Skeletal muscle tissue (tissue), 4 donors: ENCODE data around the gene ESRRA. TPM values are rescaled to one million over a fixed set of nuclear protein-coding genes. Genes with fewer than 3 reads are reported as not detected.

Experiments
- H3K27ac ChIP-seq: one replicate; pipeline ENCODE4 v1.7.0; 2013; ENCODE audit warnings: mild to moderate bottlenecking, low read depth, low read length, inconsistent platforms
- H3K27me3 ChIP-seq, 3 donors: one replicate each; pipeline ENCODE4 v1.7.0; 2013; ENCODE audit warnings: low read length in 3 of 3; ENCODE audit not compliant: control insufficient read depth in 3 of 3, insufficient read depth in 3 of 3
- H3K36me3 ChIP-seq, 3 donors: one replicate each; pipeline ENCODE4 v1.7.0; 2013; ENCODE audit warnings: low read length in 3 of 3; ENCODE audit not compliant: control insufficient read depth in 3 of 3, insufficient read depth in 3 of 3
- H3K4me1 ChIP-seq, 3 donors: one replicate each; pipeline ENCODE4 v1.7.0; 2013; ENCODE audit warnings: low read length in 3 of 3, mild to moderate bottlenecking in 3 of 3; ENCODE audit not compliant: control insufficient read depth in 3 of 3, insufficient read depth in 3 of 3
- H3K4me3 ChIP-seq, 3 donors: one replicate each; pipeline ENCODE4 v1.7.0; 2013; ENCODE audit warnings: low read length in 3 of 3
- H3K9ac ChIP-seq, 3 donors: one replicate each; pipeline ENCODE4 v1.7.0; 2013; ENCODE audit warnings: low read length in 3 of 3, mild to moderate bottlenecking in 3 of 3, moderate library complexity in 2 of 3, low read depth in 1 of 3
- H3K9me3 ChIP-seq, 3 donors: one replicate each; pipeline ENCODE4 v1.7.0; 2013; ENCODE audit warnings: low read length in 3 of 3; ENCODE audit not compliant: control insufficient read depth in 3 of 3
- total RNA-seq: library from RNA; depleted of rRNA; stranded (reverse); fragments of >200 nt; gene quantifications from one replicate; pipeline ENCODE4 v1.2.3, GENCODE V29; 2014
- donor health status: Osteomylitis.

The ESRRA gene
- total RNA-seq, 1 donor from 2014 or later, result 35.0 TPM

- Histone ChIP-seq H3K9me3 (no peaks in the 10 kb centered on the region), H3K27ac (no peak overlapping the region), H3K36me3 (no peaks in the 10 kb centered on the region), H3K4me1 (peaks cover 6 to 11% (median 7%) of the 10 kb centered on the region in 3 donors), H3K9ac (no peak overlapping the region), H3K4me3 (no peak overlapping the region), H3K27me3 (no peaks in the 10 kb centered on the region)
Measured at GRCh38 chr11:64340671-64341335, 35.5 kb downstream of the ESRRA start.

- H3K9me3 ChIP-seq, result no peaks in the 10 kb centered on the region
- H3K36me3 ChIP-seq, result no peaks in the 10 kb centered on the region
- peaks cover 6 to 11% (median 7%) of the 10 kb centered on the region in 3 donors for H3K4me1 ChIP-seq
- no peaks in the 10 kb centered on the region for H3K27me3 ChIP-seq
- no peak overlapping the region for H3K27ac ChIP-seq
- H3K9ac ChIP-seq, result no peak overlapping the region
- no peak overlapping the region for H3K4me3 ChIP-seq
Measured at GRCh38 chr11:64341429-64341828, 36.1 kb downstream of the ESRRA start.

GRCh38 chr11:64341851-64342791 is 36.8 kb downstream of the ESRRA start:
- no peaks in the 10 kb centered on the region for H3K27me3 ChIP-seq
- peak overlapping the region; percentile 51 for H3K27ac ChIP-seq
- H3K4me1 ChIP-seq, result peaks cover 6 to 11% (median 7%) of the 10 kb centered on the region in 3 donors
- peak overlapping the region; percentile 72 to 91 (median 85) for H3K9ac ChIP-seq
- peak overlapping the region; percentile 62 to 73 (median 73) for H3K4me3 ChIP-seq
- H3K36me3 ChIP-seq, result no peaks in the 10 kb centered on the region
- H3K9me3 ChIP-seq, result no peaks in the 10 kb centered on the region

GRCh38 chr11:64342869-64343745 is 37.8 kb downstream of the ESRRA start:
- Histone ChIP-seq H3K9me3 (no peaks in the 10 kb centered on the region), H3K4me1 (peaks cover 6 to 11% (median 7%) of the 10 kb centered on the region in 3 donors), H3K27me3 (no peaks in the 10 kb centered on the region), H3K9ac (no peak overlapping the region), H3K27ac (no peak overlapping the region), H3K4me3 (peak overlapping the region in 1 of 3 donors; percentile 73), H3K36me3 (no peaks in the 10 kb centered on the region)

- Histone ChIP-seq H3K9me3 (no peaks in the 10 kb centered on the region), H3K9ac (no peak overlapping the region), H3K4me1 (peaks cover 6 to 11% (median 7%) of the 10 kb centered on the region in 3 donors), H3K27ac (no peak overlapping the region), H3K27me3 (no peaks in the 10 kb centered on the region), H3K36me3 (no peaks in the 10 kb centered on the region), H3K4me3 (no peak overlapping the region)
Measured at GRCh38 chr11:64343767-64344559, 38.6 kb downstream of the ESRRA start.

GRCh38 chr11:64344787-64345186 is 39.5 kb downstream of the ESRRA start:
- Histone ChIP-seq H3K4me3 (no peak overlapping the region), H3K27me3 (no peaks in the 10 kb centered on the region), H3K36me3 (no peaks in the 10 kb centered on the region), H3K4me1 (peaks cover 6 to 11% (median 7%) of the 10 kb centered on the region in 3 donors), H3K9me3 (no peaks in the 10 kb centered on the region), H3K27ac (no peak overlapping the region), H3K9ac (no peak overlapping the region)

GRCh38 chr11:64347193-64347867 is 42.0 kb downstream of the ESRRA start:
- H3K9ac ChIP-seq, result no peak overlapping the region
- H3K27me3 ChIP-seq, result peaks cover 0 to 4% (median 0%) of the 10 kb centered on the region in 3 donors
- no peak overlapping the region for H3K27ac ChIP-seq
- peaks cover 0 to 5% (median 2%) of the 10 kb centered on the region in 3 donors for H3K4me1 ChIP-seq
- no peaks in the 10 kb centered on the region for H3K9me3 ChIP-seq
- H3K4me3 ChIP-seq, result no peak overlapping the region
- H3K36me3 ChIP-seq, result no peaks in the 10 kb centered on the region

- H3K36me3 ChIP-seq, result no peaks in the 10 kb centered on the region
- H3K9ac ChIP-seq, result no peak overlapping the region
- no peaks in the 10 kb centered on the region for H3K4me1 ChIP-seq
- H3K4me3 ChIP-seq, result no peak overlapping the region
- H3K27ac ChIP-seq, result no peak overlapping the region
- H3K27me3 ChIP-seq, result peaks cover 0 to 10% (median 3%) of the 10 kb centered on the region in 3 donors
- H3K9me3 ChIP-seq, result no peaks in the 10 kb centered on the region
Measured at GRCh38 chr11:64348383-64349024, 43.2 kb downstream of the ESRRA start.
